Myocyte (in vitro differentiated cells): ENCODE data around the gene TRA2B. TPM values are rescaled to one million over a fixed set of nuclear protein-coding genes. Genes with fewer than 3 reads are reported as not detected.

Source experiments
- DNase-seq: peaks from one replicate; pipeline ENCODE4 v3.0.0-alpha.2; 2012; ENCODE audit warnings: low read depth
- polyA plus RNA-seq: library from polyadenylated mRNA; unstranded; fragments of >200 nt; gene quantifications from one replicate; pipeline ENCODE4 v1.2.1, GENCODE V29; 2012; ENCODE audit warnings: missing spikeins
- total RNA-seq: library from RNA; depleted of rRNA; stranded (reverse); fragments of >200 nt; gene quantifications from 2 replicates; pipeline ENCODE4 v1.2.3, GENCODE V29; 2014

Gene TRA2B
- total RNA-seq = 103 and 114 TPM in 2 replicates
- polyA plus RNA-seq = 82.1 TPM

DNA sequence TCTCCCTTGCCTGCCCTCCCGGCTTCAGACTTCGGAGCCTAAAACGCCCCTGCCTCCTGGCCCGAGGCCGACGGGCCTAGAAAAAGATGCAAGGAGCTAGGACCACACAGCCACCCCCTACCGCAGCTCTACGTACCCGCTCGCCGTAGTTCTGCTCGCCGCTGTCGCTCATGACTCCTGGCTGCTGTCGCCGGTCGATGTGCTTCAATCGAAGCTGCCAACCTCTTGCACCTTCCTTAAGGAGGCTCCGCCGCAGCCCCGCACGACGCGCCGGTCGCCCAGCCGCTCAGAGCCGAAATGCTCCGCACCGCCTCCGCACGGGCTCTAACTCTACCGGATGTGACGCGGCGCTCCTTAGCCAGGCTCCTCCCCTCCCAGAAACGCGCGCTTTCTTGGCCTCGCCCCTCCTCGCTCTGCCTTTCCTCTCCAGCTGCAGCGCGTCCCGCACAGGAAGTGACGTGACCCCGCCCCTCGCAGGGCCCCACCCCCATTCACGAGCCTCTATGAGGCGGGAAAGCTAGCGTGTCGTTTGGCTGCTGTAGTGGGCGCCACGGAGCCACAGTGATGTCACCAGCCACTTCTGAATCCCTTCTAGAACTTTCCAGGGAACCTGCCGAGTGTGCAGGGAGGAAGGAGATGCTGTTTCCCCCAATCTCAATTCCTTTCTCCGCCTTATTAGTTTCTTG is at the start of gene TRA2B:
Gene TRA2B, minus strand, starts transcription at position 326 of the 686 bp plus-strand sequence. Its CDS starts 154 bp downstream, at position 172.
- DNase-seq = peak; percentile 98

DNA sequence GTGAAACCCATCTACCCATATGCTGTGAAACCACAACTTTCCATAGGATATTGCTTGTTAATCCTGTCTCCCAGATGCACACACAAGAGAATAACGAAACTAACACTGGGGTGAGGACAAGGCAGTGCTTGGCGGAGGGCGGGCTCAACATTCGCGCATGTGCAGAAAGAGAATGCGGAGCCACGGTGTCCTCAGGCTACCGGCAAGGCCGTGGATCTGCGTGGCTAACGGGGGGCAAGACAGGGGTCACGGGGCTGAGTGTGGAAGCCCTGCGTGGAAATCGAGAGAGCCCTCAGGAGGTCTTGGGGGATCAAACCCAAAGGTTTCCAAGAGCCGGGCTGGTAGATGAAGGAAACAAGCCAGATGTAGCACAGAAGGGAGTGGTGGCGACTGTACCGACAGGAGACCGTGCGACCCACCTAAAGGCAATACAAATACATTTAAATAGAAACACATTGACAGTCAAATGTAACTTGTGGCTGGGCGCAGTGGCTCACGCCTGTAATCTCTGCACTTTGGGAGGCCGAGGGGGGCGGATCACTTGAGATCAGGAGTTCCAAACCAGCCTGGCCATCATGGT is 48.5 kb upstream of the TRA2B start:
- no peak for DNase-seq

DNA sequence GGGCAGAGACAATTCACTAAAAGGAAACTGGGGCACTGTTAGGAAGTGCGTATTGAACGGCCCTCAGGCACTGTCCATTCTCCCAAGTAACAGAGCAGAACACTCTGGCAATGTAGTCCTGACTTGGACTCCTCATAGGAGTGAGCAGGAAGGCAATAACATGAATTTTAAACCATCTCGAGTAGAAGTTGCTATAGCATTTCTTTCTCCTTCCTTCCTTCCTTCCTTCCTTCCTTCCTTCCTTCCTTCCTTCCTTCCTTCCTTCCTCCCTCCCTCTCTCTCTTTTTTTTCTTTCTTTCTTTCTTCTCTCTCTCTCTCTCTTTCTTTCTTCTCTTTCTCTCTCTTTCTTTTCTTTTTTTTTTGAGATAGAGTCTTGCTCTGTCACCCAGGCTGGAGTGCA is 46.4 kb upstream of the TRA2B start:
- no peak for DNase-seq

DNA sequence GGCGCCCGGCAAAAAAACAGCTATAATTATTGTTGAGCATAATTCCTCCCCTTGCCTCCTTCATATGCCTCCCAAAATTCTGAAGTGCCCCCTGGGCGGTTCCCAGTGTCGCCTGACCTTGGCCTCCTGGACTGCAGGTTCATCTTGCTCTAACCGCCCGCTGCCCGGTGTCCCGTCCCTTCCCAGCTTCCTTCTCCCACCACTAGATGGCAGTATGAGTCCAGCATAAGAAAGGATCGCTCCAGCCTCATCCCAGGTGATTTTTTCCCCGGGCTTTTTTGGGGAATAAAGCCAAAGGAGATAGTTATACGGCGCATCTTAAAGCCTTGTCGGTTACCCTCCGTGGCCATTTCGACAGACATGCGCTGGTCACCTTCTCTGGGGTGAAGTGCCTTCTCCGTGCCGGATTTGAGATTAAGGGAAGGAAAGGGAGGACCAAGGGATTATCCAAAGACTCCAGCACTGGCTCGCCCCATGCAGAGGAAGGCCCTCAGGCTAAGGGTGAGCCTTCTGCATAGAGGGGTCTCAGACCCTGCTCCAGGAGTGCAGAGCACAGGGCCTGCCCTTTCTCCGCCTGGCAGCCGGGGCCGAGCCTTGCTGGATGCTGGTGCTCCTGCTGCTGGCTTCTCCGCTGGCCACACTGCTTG is 45.8 kb upstream of the TRA2B start:
- peak; percentile 81 for DNase-seq

DNA sequence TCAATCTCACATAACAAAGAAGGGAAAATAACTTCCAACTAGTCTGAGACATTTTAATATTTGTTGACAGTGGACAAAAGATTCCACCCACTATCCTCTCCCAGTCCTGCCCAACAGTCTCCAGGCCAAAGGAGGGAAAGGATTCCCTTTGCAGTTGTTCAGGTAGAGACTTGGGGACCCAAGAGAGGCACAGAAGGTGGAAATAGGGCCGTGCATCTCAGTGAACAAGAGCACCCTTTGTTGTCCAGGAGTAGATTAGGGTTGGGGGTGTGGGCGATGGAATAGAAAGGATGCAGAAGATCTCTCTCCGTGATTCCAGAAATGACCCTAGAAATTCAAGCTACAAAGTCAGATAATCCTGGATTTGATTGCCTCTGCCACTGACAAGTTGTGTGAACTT is 44.8 kb upstream of the TRA2B start:
- DNase-seq = no peak

DNA sequence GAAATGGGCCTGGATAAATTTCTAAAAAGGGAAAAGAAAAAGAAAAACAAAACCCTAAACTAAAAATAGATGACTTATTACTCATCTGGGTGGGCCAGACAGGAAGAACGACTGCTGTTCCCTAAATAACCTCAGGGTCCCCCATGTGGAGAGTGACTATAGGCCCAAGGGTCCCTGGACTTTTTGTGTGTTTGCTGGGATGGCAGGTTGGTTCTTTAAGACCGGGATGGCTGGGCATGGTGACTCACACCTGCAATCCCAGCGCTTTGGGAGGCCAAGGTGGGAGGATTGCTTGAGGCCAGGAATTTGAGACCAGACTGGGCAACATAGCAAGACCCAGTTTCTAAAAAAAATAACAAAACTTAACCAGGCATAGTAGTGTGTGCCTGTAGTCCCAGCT is 43.8 kb upstream of the TRA2B start:
- no peak for DNase-seq

DNA sequence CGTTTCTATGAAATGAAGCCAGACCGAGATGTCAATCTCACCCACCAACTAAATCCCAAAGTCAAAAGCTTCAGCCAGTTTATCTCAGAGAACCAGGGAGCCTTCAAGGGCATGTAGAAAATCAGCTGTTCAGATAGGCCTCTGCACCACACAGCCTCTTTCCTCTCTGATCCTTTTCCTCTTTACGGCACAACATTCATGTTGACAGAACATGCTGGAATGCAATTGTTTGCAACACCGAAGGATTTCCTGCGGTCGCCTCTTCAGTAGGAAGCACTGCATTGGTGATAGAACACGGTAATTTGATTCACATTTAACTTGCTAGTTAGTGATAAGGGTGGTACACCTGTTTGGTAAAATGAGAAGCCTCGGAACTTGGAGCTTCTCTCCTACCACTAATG is 41.9 kb upstream of the TRA2B start:
- peak; percentile 53 for DNase-seq

DNA sequence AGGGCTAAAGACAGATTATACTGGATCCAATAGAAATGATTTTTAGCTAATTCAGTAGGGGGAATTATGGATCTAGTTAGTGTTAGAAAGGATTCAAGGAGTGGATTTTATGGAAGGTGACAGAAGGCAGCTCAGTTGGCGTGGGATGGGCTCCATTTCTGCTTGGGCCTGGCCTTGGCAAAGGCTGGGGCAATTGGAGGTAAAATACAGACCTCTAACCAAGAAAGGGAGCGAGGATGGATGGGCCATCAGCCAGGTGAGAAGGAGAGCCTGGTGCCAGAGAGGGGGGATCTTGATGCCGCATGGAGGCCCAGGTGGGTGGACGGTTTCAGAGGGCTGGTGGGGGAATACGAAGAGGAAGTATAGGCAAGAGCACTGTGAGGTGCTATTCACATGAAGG is 40.7 kb upstream of the TRA2B start:
- no peak for DNase-seq

DNA sequence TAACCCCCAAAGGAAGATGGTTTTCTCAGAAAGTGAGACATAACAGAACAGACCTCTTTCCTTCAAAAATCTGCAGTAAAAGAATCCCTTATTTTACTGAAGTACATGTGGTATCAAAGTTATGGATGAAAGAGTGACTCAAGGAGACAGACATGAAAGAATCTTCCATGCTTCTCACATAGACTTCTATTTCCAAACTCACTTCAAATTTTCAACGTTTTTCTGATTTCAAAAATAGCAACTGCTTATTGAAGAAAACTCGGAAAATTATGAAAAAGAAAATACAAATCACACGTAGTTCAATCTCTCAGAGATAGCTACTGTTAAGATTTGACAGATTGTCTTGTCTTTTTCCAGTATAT is 39.8 kb upstream of the TRA2B start:
- no peak for DNase-seq

DNA sequence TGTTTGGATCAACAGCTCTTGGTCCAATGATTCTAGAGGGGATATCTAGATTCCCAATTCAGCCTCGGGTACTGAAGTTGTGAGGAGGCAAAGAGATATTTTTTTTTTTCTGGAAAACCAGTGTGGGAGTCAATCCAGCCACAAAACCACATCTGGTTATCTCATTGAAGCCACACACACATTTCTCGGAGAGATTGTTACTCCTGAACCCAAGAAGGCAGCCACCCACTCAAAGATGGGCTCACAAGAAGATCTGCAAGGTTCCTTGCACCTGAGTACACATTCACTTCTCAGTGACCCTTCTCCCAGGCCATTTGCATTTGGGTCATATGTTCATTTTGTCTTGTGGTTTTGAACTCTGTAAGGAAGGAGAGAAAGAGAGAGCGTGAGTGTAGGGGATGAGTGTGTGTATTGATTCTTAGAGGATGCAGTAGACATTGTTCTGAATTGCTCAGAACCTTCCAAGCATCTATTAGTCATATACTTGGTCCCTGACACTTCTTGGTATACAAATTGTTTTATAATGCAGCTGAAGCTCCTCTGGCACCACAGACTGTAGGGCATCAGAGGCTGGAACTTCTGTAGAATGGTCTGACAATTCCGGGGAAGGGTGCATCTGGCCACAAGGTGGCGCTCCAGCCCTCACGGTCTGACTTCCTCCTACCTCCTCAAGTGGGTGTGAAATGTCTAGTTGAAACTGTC is 39.3 kb upstream of the TRA2B start:
- DNase-seq = peak; percentile 74

DNA sequence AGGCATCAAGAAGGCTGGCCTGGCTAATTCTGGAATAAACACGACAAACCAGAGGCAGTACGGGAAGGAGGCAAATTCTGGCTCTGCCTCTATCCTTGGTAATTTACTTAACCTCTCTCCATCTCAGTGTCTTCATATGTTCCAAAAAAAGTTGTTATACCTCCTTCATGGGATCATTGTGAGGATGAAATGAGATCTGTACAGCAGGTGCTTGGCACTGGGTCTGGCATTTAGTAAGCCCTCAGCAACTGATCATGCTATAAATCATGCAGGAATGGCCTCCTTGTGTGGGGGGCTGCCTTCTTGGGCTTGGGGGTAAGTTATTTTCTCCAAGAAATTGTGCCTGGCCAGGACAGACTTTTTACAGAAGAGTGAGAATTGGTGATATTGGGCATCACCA is 38.3 kb upstream of the TRA2B start:
- DNase-seq = peak; percentile 72

DNA sequence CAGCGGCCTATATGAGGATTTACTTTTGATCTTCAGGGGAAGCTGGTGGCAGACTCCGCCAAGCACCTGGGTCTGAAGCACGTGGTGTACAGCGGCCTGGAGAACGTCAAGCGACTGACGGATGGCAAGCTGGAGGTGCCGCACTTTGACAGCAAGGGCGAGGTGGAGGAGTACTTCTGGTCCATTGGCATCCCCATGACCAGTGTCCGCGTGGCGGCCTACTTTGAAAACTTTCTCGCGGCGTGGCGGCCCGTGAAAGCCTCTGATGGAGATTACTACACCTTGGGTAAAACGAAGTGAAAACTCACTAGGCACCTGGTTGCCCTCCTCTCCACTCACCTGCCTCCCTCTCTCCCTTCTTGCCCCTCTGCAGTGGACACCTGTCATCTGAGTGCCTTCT is 33.8 kb upstream of the TRA2B start:
- DNase-seq = no peak

DNA sequence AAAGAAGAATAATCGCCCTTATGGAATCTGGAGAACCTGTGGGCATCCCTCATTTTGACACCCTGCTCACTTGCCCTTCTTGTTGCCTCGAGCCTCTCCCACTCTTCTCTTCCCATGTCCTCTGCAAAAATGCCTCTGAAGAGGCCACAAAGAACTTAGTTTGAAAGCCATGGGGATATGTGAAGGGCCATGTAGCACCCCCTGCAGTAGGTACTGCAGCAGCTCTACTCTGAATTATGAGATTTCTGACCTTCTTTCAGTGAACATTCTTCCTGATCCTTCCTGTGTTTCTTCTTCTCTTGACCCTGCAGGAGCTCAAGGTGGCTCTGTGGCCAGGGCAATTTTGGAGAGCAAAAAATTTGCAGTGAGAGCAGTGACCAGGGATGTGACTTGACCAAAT is 30.4 kb upstream of the TRA2B start:
- no peak for DNase-seq

DNA sequence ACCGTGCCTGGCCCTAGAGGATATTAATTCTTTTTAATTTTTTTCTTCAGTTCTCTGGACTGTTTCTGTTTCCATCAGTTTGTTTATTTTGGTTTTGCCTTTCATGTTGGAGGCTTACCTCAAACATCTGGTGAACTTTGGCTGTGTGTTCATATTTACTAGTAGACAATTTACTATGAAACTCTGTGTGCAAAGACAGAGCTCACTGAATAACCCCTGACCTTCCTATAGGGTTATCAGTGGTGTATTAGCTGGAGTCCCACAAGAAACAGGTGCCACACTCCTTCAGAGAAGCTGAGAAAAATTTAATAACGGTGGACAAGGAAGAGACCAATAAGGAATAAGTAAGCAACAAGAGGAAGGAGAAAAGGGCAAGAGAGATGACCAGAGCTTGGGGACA is 28.8 kb upstream of the TRA2B start:
- DNase-seq = no peak

DNA sequence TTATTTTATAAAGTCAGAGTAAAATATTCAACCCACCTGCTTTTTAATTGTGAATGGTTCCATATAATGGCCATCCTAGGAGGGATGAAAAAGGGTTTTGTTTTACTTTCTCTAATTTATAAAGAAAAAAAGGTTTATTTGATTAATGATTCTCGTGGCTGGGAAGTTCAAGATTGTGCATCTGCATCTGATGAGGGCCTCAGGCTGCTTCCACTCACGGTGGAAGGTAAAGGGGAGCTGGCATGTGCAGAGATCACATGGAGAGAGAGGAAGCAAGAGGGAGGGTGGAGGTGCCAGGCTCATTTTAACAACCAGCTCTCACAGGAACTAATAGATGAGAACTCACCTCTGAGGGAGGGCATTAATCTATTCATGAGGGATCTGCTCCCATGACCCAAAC is 27.7 kb upstream of the TRA2B start:
- no peak for DNase-seq

DNA sequence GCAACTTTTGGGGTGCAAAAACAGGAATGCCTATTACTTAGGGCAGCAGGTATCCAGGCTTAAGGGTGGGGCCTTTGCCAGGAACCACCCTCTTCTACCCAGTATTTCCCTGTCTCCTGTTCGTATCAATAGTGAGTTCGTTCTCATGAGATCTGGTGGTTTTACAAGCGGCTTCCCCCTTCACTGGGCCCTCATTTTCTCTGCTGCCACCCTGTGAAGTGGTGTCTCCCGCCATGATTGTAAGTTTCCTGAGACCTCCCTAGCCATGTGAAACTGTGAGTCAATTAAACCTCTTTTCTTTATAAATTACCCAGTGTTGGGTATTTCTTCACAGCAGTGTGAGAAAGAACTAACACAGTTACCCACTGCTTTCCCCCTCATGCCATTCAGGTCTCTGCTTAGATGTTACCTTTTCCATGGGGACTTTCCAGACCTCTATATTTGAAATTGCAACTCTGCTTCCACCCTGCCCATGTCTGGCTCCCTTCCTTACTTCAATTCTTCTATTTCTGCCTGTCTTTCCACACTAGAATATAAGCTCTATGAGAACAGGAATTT is 23.9 kb upstream of the TRA2B start:
- no peak for DNase-seq

DNA sequence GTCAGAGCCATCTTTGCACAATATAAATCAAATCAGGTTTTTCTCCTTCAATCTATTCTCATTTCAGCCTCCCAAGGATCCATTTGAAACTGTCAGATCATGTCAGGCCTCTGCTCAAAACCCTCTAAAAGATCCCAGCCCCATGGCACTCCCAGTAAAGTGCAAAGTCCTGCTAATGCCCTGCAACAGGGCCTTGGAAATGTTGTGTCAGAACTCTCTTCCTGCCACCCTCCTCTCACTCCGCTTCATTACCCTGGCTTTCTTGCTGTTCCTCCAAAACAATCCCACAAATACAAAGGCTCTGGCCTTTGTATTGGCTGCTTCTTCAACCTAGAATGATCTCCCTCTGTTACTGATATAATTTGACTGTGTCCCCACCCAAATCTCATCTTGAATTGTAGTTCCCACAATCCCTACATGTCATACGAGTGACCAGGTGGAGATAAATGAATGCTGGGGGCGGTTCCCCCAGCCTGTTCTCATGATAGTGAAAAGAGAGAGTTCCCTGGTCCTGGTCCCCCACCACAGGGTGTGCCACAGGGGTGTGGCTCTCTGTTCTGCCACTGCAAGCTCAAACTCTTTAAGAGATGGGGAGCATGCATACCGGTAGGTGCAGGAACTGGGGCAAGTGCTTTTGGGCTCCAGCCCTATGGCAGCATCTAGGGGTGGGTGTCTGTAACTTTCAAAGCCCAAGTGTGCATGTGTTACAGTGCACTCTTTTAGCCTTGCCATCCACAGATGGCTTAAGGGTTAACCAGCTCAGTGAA is 22.9 kb upstream of the TRA2B start:
- peak; percentile 15 for DNase-seq

DNA sequence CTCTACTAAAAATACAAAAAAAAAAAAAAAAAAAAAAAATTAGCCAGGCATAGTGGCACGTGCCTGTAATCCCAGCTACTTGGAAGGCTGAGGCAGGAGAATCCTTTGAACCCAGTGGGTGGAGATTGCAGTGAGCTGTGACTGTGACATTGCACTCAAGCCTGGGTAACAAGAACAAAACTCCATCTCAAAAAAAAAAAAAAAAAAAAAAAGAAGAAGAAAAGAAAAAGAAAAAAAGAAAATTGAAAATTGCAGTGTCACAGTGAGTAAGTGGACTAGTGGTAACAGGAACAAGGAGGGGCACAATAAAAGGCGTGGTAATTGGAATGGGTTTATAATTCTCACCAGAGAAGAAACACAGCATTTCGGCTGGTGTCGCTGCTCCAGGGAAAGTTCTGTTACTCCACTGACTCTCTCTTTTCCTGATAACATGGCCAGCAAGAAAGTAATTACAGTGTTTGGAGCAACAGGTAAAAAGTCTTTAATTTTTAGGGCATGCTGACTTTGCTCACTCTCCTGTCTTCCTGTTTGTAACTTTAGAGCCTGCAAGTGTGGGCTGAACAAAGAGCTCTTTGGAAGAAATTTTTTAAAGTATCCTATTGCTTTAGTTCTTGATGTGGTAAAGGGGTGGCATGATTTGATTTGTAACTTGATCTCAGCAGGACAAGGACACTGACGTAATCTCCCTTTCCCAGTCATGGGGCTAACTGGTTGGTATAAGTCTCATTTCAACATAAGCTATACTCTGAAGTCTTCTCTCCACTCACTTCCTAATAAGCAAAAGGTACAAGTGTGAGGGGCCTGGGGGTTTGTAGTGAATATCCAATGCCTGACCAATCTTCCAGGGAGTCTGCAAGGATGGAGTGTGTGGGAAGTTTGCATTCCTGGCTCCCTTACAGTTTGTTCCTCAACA is 22.1 kb upstream of the TRA2B start:
- DNase-seq = peak; percentile 85

DNA sequence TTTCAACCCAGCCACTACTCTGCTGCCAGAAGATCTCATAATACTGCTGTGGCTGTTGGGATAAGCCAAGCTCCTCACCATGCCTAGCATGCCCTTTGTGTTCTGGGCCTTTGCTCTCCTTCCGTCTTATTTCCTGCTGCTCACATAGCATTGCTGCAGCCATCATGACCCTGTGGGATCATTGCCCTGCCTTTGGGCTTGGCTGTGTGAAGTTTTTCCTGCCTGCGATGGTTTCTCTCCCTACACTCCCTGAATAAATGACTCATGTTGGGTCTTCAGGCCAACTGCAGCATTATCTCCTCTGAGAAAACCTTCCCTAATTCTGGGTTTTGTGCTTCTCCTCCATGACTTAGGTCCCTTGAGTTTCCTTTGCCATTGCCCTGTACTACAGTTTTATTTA is 20.8 kb upstream of the TRA2B start:
- DNase-seq = no peak

DNA sequence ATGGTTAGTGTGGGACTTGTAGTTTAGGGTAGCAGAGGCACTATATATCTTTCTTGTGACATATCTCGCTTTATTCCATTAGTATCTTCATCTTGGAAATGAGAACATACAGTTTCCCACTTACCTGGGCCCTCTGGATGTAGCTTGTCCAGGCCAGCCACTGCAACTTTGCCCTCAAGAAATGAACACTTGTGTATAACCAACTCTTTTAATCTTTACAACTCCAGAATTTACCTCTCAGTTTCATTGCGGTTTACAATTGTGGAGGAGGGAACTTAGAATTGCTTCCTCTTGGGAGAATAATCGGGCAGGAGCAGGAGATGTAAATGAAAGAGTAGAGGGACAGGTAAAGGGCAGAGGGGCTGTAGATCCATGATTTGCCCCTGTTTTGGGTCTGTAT is 18.4 kb upstream of the TRA2B start:
- no peak for DNase-seq
